Fibroblast of skin of right biceps (primary cell): Measurements from ENCODE around the gene STARD3.

Experiments
- DNase-seq: peaks from one replicate; pipeline ENCODE4 v3.0.0-alpha.2; 2013

STARD3 gene

GRCh38 chr17:39621523-39622379 lies 15.2 kb upstream of the STARD3 start:
- DNase-seq = peak; percentile 71

GRCh38 chr17:39622380-39623006 lies 14.5 kb upstream of the STARD3 start:
- DNase-seq = no peak

GRCh38 chr17:39623356-39623950 lies 13.5 kb upstream of the STARD3 start:
- DNase-seq = peak; percentile 50

GRCh38 chr17:39624313-39624712 lies 12.6 kb upstream of the STARD3 start:
- DNase-seq = no peak

GRCh38 chr17:39625198-39625785 lies 11.7 kb upstream of the STARD3 start:
- no peak for DNase-seq

GRCh38 chr17:39626171-39627046 lies 10.5 kb upstream of the STARD3 start, which contains the start of gene PPP1R1B:
TSS of gene PPP1R1B (plus strand) at chr17:39626952. CDS start at chr17:39627393, 441 bp downstream.
- DNase-seq = no peak

- DNase-seq = no peak
Measured at GRCh38 chr17:39627047-39627711, 9.8 kb upstream of the STARD3 start.

- DNase-seq = no peak
Measured at GRCh38 chr17:39627712-39628516, 9.0 kb upstream of the STARD3 start.

- DNase-seq = no peak
Measured at GRCh38 chr17:39628655-39629493, 8.1 kb upstream of the STARD3 start.

- no peak for DNase-seq
Measured at GRCh38 chr17:39629494-39629880, 7.5 kb upstream of the STARD3 start.

GRCh38 chr17:39629898-39630297 lies 7.0 kb upstream of the STARD3 start:
- no peak for DNase-seq

- DNase-seq = no peak
Measured at GRCh38 chr17:39631403-39631802, 5.5 kb upstream of the STARD3 start.

GRCh38 chr17:39632153-39632941 lies 4.6 kb upstream of the STARD3 start:
- DNase-seq = no peak

- DNase-seq = no peak
Measured at GRCh38 chr17:39633570-39634183, 3.3 kb upstream of the STARD3 start.

GRCh38 chr17:39634384-39634871 lies 2.5 kb upstream of the STARD3 start:
- peak; percentile 38 for DNase-seq

- no peak for DNase-seq
Measured at GRCh38 chr17:39635614-39636176, 1.2 kb upstream of the STARD3 start.

- no peak for DNase-seq
Measured at GRCh38 chr17:39636587-39636926, 387 bp upstream of the STARD3 start.

- DNase-seq = no peak
Measured at GRCh38 chr17:39638317-39638716, 1.4 kb downstream of the STARD3 start.
